ENCODE measurements around the gene GSG1L. TPM values are rescaled to one million over a fixed set of nuclear protein-coding genes. Genes with fewer than 3 reads are reported as not detected.

GSG1L gene
- total and polyA plus RNA-seq, 4 donors, result 0.14 to 1.3 (median 0.24) TPM

GRCh38 chr16:27870116-27870798 lies 193.3 kb downstream of the GSG1L start:
- TF ChIP-seq CTCF (IDR thresholded peaks at IDR 0.05; ENCODE audit: control extremely low read depth, extremely low read depth), result no peak
- Histone ChIP-seq H3K36me3 (ENCODE audit: control insufficient read depth in 4 of 4, insufficient read depth in 4 of 4, low read length in 4 of 4) (no peaks in the 10 kb centered on the region), H3K9ac (ENCODE audit: insufficient read depth in 1 of 2, low read length in 2 of 2) (no peak overlapping the region), H3K27me3 (ENCODE audit: control insufficient read depth in 3 of 3, insufficient read depth in 3 of 3, low read length in 2 of 3) (no peaks in the 10 kb centered on the region), H3K9me3 (ENCODE audit: control insufficient read depth in 4 of 4, insufficient read depth in 3 of 4, low read length in 3 of 4) (peaks cover 0 to 23% (median 8%) of the 10 kb centered on the region in 4 donors), H3K27ac (ENCODE audit: low read depth in 1 of 2, low read length in 1 of 2) (no peak overlapping the region), H3K4me1 (ENCODE audit: control insufficient read depth in 5 of 5, insufficient read depth in 5 of 5, low read length in 5 of 5) (no peaks in the 10 kb centered on the region), H3K4me3 (no peak overlapping the region)
- DNase-seq, result no peak
- 48 to 57% methylated on average over 4 of the region's 4 CpGs for WGBS, 2 donors
- ATAC-seq (ENCODE audit: insufficient read depth, low FRiP score), result no peak

GRCh38 chr16:27869411-27869810 lies 194.1 kb downstream of the GSG1L start:
- Histone ChIP-seq H3K27me3 (ENCODE audit: control insufficient read depth in 3 of 3, insufficient read depth in 3 of 3, low read length in 2 of 3) (no peaks in the 10 kb centered on the region), H3K4me1 (ENCODE audit: control insufficient read depth in 5 of 5, insufficient read depth in 5 of 5, low read length in 5 of 5) (no peaks in the 10 kb centered on the region), H3K27ac (ENCODE audit: low read depth in 1 of 2, low read length in 1 of 2) (no peak overlapping the region), H3K9ac (ENCODE audit: insufficient read depth in 1 of 2, low read length in 2 of 2) (no peak overlapping the region), H3K36me3 (ENCODE audit: control insufficient read depth in 4 of 4, insufficient read depth in 4 of 4, low read length in 4 of 4) (no peaks in the 10 kb centered on the region), H3K4me3 (no peak overlapping the region), H3K9me3 (ENCODE audit: control insufficient read depth in 4 of 4, insufficient read depth in 3 of 4, low read length in 3 of 4) (peaks cover 0 to 21% (median 3%) of the 10 kb centered on the region in 4 donors)
- DNase-seq (no peak), ATAC-seq (ENCODE audit: insufficient read depth, low FRiP score) (no peak)
- TF ChIP-seq CTCF (IDR thresholded peaks at IDR 0.05; ENCODE audit: control extremely low read depth, extremely low read depth), result no peak
- 92 to 94% methylated on average over 1 of the region's 1 CpG for WGBS, 2 donors

- no peak overlapping the region for H3K4me3 ChIP-seq
- ATAC-seq (ENCODE audit: insufficient read depth, low FRiP score), result no peak
These were observed 195.3 kb downstream of the GSG1L start for GRCh38 chr16:27868180-27868579.

More at GRCh38 chr16:27868180-27868579, 195.3 kb downstream of the GSG1L start:
- H3K36me3 ChIP-seq (ENCODE audit: control insufficient read depth in 4 of 4, insufficient read depth in 4 of 4, low read length in 4 of 4), result no peaks in the 10 kb centered on the region
- H3K9me3 ChIP-seq (ENCODE audit: control insufficient read depth in 4 of 4, insufficient read depth in 3 of 4, low read length in 3 of 4), result peaks cover 0 to 23% (median 3%) of the 10 kb centered on the region in 4 donors
- H3K27me3 ChIP-seq (ENCODE audit: control insufficient read depth in 3 of 3, insufficient read depth in 3 of 3, low read length in 2 of 3), result no peaks in the 10 kb centered on the region
- no peak for TF ChIP-seq CTCF (IDR thresholded peaks at IDR 0.05; ENCODE audit: control extremely low read depth, extremely low read depth)
- no peaks in the 10 kb centered on the region for H3K4me1 ChIP-seq (ENCODE audit: control insufficient read depth in 5 of 5, insufficient read depth in 5 of 5, low read length in 5 of 5)
- H3K27ac ChIP-seq (ENCODE audit: low read depth in 1 of 2, low read length in 1 of 2), result no peak overlapping the region
- no peak overlapping the region for H3K9ac ChIP-seq (ENCODE audit: insufficient read depth in 1 of 2, low read length in 2 of 2)
- WGBS, 2 donors, result 92 to 94% methylated on average over 7 of the region's 7 CpGs
- no peak for DNase-seq
